Hindlimb muscle (tissue), 1 donor: Measurements from ENCODE around the gene SPATA13. TPM values are rescaled to one million over a fixed set of nuclear protein-coding genes. Genes with fewer than 3 reads are reported as not detected.
A peak's percentile ranks its signal among the peaks of the same experiment; 100 is the strongest.

Source experiments
- DNase-seq: peaks from one replicate; pipeline ENCODE4 v3.0.0-alpha.2; 2013
- polyA plus RNA-seq: library from polyadenylated mRNA; unstranded; fragments of 120-200 nt; gene quantifications from one replicate; pipeline ENCODE4 v1.2.1, GENCODE V29; 2013; ENCODE audit not compliant: insufficient read length

SPATA13 gene
- polyA plus RNA-seq, 1 donor, result 2.5 TPM

GRCh38 chr13:24253520-24254145 is 93.1 kb downstream of the SPATA13 start:
- no peak for DNase-seq

DNA sequence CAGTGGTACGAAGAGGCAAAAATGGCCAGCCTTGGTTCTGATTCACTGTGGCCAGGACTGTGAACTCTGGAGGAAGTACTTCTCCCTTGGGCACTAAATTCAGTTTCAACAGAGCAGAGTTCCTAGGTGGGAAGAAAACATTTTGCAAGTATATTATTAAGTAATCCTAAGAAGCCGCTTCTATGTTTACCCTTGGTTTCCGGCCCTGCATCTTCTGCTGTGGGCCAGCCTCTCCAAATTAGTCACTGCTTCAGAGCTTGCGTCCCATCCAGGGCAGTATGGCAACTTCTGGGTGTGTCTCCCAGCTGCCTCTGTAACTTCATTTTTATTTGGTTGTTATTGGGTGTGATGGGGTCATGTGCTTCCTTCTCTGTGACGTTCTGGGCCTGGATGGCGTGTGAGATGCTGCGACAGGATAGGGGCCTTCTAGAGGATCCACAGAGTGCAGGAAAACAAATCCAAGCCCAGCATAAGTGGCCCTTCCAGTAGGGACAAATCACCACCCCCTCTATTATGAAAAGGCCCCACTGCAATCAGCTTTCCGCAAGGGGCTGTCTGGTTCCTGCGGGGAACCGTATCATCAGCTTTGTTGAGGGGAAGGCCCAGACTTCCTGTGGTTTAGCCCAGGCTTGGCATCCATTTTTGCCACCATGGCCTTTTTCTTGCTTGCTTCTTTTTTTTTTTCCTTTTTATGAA is 93.8 kb downstream of the SPATA13 start:
- DNase-seq, result no peak

GRCh38 chr13:24257497-24257896 is 97.0 kb downstream of the SPATA13 start:
- DNase-seq, result no peak

DNA sequence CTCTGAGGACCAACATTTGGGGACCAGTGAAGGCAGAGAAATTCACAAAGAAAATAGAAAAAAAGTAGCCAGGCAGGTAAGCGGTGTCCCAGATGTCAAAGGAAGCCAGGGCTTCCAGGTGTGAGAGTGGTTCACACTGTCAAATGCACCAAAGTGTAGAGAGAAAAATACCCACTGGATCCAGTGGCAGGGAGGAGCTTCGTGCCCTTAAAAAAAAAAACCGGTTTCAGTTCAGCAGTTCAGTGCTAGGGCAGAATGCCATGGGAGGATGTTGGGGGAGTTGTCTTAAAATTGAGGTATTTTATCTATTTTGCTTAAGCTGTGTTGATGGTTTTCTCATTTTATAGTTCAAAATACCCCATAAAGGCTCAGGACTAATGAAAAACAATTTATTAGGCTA is 101.0 kb downstream of the SPATA13 start:
- DNase-seq, result no peak

DNA sequence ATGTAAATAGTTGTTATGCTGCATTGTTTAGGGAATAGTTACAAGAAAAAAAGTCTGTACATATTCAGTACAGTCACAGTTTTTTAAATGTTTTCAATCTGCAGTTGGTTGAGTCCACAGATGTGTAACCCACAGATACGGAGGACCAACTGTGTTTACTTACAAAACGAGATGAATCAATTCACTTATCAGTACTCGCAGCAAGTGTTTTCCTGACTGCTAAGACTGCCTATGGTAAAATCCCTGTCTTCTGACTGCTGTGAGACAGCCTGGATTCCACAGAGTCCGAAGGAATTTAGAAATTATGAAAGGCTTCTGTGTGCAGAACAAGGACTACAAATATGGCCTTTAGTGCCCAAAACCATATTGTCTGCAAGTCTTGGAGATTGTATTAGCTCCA is 103.1 kb downstream of the SPATA13 start:
- no peak for DNase-seq

- no peak for DNase-seq
These were observed 104.5 kb downstream of the SPATA13 start for GRCh38 chr13:24264976-24265375.

DNA sequence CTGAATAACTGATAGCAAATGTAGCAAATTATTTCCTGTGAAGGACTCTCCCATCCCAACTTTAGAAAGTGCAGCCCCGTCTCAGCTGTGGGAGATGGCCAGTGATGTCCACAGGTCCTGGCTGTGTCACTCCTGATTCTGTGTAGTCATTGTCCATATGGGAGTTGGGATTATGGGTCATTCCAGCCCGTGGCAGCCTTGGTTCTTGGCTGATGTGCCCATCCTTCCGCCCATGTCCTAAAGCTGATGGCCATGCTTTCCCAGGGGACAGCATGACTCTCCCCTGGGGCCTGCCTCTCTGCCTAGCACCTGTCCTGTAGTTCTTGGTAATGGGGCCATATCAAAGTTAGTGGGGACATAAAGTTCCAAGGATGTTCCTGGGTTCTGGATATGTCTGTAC is 104.9 kb downstream of the SPATA13 start:
- no peak for DNase-seq

- no peak for DNase-seq
These were observed 106.8 kb downstream of the SPATA13 start for GRCh38 chr13:24267274-24267673.

DNA sequence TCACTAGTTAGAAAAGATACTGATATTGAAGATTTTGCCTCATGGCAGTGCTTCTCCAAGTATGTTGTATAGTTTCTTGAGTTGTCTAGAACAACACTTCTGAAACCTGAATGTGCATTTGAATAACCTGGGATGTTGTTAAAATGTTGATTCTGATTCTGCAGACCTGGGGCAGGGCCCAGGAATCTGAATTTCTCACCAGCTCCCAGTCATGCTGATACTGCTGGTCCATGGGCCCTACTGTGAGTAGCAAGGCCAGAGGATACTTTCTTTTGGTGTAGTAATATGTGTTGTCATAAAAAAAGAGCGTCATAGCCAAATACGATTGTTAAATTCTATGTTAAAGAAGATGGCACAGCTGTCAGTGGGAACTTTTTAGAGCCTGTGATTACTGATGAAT is 107.3 kb downstream of the SPATA13 start:
- DNase-seq, result no peak

GRCh38 chr13:24269821-24270220 is 109.3 kb downstream of the SPATA13 start:
- DNase-seq, result no peak

DNA sequence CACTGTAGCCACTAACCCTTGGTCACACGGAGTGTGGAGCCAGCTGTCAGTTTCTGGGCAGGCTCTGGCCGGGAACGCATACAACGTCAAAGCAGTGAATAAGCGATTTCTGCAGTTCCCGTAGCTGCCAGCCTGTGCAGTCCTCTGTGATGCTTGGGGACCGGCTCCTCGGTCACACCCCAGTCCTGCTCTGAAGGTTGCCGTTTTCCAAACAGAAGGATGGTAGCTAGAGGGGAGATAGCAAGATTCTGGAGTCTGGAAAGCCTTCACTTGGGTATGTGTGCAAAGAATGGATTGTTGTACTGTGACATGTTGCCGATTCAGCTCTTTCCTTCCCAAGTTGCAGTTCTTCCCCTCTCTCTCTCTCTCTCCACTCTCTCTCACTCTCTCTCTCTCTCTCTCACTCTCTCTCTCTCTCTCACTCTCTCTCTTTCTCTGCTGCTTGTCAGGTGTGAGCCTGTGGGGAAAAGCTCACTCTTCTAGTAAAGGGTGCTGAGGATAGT is 110.2 kb downstream of the SPATA13 start:
- DNase-seq, result peak; percentile 34

DNA sequence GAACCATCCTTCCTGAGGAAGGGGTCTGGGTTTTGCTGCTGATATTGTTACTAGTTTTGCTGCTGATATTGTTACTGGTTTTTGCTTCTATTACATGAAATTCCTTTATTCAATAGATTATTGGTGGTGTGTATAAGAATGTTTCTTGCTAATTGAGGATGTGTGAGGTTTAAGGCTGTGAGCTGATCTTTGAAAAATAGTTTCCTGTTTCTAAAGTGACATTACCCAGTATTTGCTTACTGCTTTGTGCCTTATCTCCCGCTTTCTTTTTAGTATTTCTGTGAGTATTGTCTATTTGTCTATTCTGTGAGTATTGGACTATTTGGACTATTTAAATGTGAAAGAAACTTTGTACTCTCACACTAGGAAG is 110.7 kb downstream of the SPATA13 start:
- DNase-seq, result no peak

- peak; percentile 22 for DNase-seq
These were observed 111.3 kb downstream of the SPATA13 start for GRCh38 chr13:24271601-24272451.

GRCh38 chr13:24272452-24273161 is 112.1 kb downstream of the SPATA13 start:
- no peak for DNase-seq

- DNase-seq, result no peak
These were observed 113.4 kb downstream of the SPATA13 start for GRCh38 chr13:24273926-24274325.

DNA sequence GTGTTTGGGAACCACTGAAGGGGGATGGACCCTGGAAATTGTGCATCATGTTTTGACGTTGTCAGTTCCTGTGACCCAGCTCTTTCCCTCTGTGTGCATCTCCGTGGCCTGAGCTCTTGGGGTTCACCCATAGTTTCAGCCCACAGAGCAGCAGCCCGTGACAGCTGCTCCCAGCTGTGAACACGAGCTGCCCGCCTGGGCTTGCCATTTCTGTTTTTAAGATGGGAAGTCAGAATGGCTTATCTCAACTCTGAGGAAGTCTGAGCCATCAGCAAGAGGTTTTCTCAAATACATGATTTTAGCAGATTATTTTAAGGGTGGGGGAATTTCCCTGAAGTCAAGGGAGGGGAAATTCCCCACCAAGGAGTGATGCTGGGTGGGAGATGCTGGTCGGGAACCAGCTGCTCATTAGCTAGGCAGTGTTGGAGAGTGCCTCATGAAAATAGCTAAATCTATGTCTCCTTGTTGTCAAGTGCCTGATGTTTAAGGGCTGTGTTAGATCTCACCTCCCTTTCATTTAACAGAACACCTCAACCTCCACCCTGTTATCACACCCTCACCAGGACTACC is 114.0 kb downstream of the SPATA13 start:
- DNase-seq, result no peak

- DNase-seq, result no peak
These were observed 114.5 kb downstream of the SPATA13 start for GRCh38 chr13:24275041-24275440.

DNA sequence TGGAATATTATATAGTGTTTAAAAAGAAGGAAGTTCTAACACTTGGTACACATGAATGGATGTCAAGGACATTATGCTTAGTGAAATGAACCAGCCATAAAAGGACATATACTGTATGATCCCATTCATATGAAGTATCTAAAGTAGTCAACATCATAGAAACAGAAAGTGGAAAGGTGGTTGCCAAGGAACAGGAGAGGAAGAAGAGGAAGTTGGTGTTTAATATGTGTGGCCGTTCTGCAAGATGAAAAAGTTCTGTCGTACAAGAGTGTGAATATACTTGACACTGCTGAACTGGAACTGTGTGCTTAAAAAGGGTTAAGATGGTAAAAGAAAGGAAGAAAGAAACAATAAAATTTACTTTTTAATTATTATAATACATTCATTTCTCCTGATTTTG is 115.8 kb downstream of the SPATA13 start:
- DNase-seq, result no peak

GRCh38 chr13:24276861-24277260 is 116.3 kb downstream of the SPATA13 start:
- no peak for DNase-seq

DNA sequence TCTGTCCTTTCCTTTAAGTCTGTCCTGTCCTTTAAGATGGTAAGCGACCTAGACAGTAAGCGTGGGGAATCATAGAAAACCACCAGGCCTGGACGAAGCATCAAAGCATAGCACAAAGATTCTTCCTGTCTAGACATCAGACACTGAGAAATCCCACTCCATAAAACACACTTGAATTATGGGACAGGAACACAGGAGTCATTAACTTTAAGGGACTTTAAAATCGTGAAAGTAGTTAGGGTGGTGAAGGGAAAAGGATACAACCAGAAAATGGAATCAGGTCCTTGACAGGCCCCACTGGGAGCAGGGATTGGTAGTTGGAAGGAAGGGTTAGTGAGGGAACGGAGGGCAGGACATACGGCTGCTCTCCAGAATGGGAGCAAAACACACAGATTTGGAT is 117.2 kb downstream of the SPATA13 start:
- DNase-seq, result no peak

DNA sequence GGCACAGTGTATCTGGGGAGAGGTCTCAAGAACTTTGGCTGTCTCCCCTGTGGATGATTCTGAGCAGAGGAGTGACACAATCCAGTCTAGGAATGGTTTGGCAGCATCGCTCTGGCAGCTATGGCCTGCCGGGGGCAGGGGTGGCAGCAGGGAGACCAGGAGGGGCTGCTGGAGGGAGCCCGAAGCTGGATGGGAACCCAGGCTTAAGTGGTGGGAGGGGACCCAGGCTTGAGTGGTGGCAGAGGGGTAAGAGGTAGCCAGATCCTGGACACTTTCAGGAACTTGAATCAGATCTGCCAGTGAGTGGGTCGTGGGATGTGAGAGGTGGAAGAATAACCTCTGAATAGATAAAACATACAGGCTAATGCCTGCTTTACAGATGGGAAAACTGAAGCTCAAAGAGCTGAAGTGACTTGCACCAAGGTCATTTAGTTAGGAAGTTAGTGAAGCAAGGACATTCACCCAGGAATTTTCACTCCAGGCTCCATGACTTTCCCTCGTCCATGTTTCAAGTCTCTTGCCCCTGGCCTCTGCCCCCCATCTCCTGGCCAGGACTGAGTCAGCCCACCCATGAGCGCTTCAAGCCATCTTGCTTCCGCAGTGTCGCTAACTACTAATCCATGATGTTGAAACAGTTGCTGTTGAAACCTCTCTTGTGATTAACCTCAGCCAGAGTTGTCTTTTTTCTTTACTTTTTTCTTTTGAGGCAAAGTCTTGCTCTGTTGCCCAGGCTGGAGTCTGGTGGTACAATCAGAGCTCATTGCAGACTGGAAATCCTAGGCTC is 119.0 kb downstream of the SPATA13 start:
- no peak for DNase-seq

DNA sequence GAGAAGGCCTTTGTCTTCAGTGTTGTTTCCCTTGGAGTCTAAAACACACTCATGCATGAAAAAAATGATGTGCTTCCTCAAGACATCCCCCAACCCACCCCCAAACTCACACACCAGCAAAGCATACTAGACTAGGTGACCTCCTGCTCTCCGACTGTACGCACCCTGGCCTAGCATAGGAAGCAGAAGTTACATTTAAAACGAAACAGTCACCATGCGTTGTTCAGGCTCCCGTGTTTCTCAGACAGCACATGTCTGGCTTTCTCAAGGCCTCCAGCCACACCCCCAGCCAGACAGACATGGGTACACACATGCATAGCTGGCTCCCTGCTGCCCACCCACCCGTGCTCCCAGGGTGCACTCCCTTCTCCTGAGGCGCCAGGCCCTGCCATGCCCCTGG is 120.2 kb downstream of the SPATA13 start:
- DNase-seq, result no peak
